ENCODE results near the gene IL16.

DNA sequence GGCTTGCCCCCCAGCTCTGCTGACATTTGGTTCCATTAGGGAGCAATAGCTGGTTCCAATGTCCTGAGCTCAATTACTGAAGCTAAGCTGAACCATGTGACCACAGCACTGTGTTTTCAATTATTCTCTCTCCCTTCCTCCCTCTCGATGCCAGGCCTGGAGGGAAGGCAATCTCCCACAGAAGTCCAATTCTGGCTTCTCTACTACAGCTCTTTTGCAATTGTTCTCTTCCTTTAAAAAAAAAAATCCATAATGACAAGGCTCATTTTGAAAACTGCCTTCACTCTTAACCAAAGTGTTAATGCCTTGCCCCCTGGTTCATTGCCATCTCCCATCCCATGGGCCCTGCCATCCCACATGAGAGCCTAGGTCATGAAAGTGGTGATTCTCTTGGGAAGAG is 24.8 kb downstream of the IL16 start:
- TF ChIP-seq EZH2 (IDR thresholded peaks at IDR 0.05; ENCODE audit: borderline replicate concordance, low read depth, low read length, poor library complexity, severe bottlenecking): no peak
- TF ChIP-seq, protein P1, sequence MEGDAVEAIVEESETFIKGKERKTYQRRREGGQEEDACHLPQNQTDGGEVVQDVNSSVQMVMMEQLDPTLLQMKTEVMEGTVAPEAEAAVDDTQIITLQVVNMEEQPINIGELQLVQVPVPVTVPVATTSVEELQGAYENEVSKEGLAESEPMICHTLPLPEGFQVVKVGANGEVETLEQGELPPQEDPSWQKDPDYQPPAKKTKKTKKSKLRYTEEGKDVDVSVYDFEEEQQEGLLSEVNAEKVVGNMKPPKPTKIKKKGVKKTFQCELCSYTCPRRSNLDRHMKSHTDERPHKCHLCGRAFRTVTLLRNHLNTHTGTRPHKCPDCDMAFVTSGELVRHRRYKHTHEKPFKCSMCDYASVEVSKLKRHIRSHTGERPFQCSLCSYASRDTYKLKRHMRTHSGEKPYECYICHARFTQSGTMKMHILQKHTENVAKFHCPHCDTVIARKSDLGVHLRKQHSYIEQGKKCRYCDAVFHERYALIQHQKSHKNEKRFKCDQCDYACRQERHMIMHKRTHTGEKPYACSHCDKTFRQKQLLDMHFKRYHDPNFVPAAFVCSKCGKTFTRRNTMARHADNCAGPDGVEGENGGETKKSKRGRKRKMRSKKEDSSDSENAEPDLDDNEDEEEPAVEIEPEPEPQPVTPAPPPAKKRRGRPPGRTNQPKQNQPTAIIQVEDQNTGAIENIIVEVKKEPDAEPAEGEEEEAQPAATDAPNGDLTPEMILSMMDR (conservative IDR thresholded peaks at IDR 0.05; ENCODE audit: low read depth, low read length): no peak
